Measurements from ENCODE around the gene KCTD17.

DNA sequence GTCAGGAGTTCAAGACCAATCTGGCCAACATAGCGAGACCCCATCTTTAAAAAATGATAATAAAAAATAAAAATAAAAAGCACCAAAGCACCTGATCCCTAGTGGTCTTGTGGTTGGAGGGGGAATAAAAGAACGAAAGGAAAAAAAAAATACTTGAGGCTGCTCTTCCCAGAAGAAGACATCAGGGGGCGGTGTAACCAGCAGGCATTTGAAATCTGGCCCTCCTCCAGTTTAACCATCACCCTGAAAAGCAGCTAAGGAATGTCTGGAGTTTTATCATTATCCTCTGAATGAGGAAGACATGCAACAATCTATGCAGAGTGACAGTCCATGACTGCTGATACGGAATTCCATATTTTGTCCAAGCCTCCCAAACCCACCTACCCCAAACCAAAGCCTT, 5.6 kb upstream of the KCTD17 start:
- TF ChIP-seq, protein P1, sequence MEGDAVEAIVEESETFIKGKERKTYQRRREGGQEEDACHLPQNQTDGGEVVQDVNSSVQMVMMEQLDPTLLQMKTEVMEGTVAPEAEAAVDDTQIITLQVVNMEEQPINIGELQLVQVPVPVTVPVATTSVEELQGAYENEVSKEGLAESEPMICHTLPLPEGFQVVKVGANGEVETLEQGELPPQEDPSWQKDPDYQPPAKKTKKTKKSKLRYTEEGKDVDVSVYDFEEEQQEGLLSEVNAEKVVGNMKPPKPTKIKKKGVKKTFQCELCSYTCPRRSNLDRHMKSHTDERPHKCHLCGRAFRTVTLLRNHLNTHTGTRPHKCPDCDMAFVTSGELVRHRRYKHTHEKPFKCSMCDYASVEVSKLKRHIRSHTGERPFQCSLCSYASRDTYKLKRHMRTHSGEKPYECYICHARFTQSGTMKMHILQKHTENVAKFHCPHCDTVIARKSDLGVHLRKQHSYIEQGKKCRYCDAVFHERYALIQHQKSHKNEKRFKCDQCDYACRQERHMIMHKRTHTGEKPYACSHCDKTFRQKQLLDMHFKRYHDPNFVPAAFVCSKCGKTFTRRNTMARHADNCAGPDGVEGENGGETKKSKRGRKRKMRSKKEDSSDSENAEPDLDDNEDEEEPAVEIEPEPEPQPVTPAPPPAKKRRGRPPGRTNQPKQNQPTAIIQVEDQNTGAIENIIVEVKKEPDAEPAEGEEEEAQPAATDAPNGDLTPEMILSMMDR (conservative IDR thresholded peaks at IDR 0.05; ENCODE audit: low read depth, low read length): peak; percentile 76
- no peak for TF ChIP-seq EZH2 (IDR thresholded peaks at IDR 0.05; ENCODE audit: borderline replicate concordance, low read depth, low read length, poor library complexity, severe bottlenecking)

Measured in A673 (cell line).